ENCODE measurements around the gene PTPN1. TPM values are rescaled to one million over a fixed set of nuclear protein-coding genes. Genes with fewer than 3 reads are reported as not detected.

Gene PTPN1
- total RNA-seq, 1 donor from 2014 or later, result 8.4 TPM

DNA sequence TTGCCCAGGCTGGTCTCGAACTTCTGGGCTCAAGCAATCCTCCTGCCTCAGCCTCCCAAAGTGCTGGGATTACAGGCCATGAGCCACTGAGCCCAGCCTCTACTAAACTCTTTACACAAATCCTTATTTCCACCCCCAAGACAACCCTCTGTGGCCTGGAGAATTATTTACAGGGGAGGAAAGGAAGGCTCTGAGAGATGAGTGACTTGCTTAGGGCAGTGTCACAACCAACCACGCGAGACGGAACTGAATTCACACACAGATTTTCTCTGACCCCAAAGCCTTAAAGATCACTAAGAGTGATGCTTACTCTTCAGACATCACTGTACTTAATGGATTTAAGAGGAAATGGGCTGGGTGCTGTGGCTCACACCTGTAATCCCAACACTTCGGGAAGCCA, 95.0 kb downstream of the PTPN1 start:
- no peaks in the 10 kb centered on the region for H3K9me3 ChIP-seq (ENCODE audit: control insufficient read depth in 3 of 3, low read length in 3 of 3)
- H3K27me3 ChIP-seq (ENCODE audit: control insufficient read depth in 3 of 3, insufficient read depth in 3 of 3, low read length in 3 of 3), result peaks cover 6 to 25% (median 10%) of the 10 kb centered on the region in 3 donors
- H3K9ac ChIP-seq (ENCODE audit: low read depth in 1 of 3, low read length in 3 of 3), result no peak overlapping the region
- no peak overlapping the region for H3K4me3 ChIP-seq (ENCODE audit: low read length in 3 of 3)
- peaks cover 0 to 2% (median 0%) of the 10 kb centered on the region in 3 donors for H3K36me3 ChIP-seq (ENCODE audit: control insufficient read depth in 3 of 3, insufficient read depth in 3 of 3, low read length in 3 of 3)
- H3K27ac ChIP-seq (ENCODE audit: low read depth, low read length), result no peak overlapping the region
- no peaks in the 10 kb centered on the region for H3K4me1 ChIP-seq (ENCODE audit: control insufficient read depth in 3 of 3, insufficient read depth in 3 of 3, low read length in 3 of 3)

DNA sequence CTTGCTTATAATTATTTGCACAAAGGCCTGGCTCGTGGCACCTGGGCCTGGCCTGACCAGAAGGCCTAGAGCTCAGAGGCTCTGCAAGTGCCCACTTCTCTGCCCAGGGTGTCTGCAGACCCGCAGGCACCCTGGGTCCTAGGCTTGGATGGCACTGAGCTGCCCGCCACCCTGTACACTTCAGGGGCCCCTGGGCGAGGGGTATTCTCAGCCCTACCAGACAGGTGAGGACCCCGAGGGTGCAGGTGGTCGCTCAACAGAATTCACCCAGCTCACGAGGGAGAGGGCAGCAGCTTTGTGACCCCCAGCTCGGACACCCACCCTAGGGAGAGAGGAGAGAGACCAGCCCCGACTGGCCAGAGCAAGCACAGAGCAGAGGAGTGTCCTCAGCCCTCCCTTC, 97.3 kb downstream of the PTPN1 start:
- H3K9ac ChIP-seq (ENCODE audit: low read depth in 1 of 3, low read length in 3 of 3), result no peak overlapping the region
- H3K4me3 ChIP-seq (ENCODE audit: low read length in 3 of 3), result no peak overlapping the region
- peaks cover 0 to 2% (median 0%) of the 10 kb centered on the region in 3 donors for H3K36me3 ChIP-seq (ENCODE audit: control insufficient read depth in 3 of 3, insufficient read depth in 3 of 3, low read length in 3 of 3)
- H3K9me3 ChIP-seq (ENCODE audit: control insufficient read depth in 3 of 3, low read length in 3 of 3), result no peaks in the 10 kb centered on the region
- H3K27me3 ChIP-seq (ENCODE audit: control insufficient read depth in 3 of 3, insufficient read depth in 3 of 3, low read length in 3 of 3), result peaks cover 0 to 9% (median 3%) of the 10 kb centered on the region in 3 donors
- H3K4me1 ChIP-seq (ENCODE audit: control insufficient read depth in 3 of 3, insufficient read depth in 3 of 3, low read length in 3 of 3), result peaks cover 0 to 4% (median 0%) of the 10 kb centered on the region in 3 donors
- no peak overlapping the region for H3K27ac ChIP-seq (ENCODE audit: low read depth, low read length)

DNA sequence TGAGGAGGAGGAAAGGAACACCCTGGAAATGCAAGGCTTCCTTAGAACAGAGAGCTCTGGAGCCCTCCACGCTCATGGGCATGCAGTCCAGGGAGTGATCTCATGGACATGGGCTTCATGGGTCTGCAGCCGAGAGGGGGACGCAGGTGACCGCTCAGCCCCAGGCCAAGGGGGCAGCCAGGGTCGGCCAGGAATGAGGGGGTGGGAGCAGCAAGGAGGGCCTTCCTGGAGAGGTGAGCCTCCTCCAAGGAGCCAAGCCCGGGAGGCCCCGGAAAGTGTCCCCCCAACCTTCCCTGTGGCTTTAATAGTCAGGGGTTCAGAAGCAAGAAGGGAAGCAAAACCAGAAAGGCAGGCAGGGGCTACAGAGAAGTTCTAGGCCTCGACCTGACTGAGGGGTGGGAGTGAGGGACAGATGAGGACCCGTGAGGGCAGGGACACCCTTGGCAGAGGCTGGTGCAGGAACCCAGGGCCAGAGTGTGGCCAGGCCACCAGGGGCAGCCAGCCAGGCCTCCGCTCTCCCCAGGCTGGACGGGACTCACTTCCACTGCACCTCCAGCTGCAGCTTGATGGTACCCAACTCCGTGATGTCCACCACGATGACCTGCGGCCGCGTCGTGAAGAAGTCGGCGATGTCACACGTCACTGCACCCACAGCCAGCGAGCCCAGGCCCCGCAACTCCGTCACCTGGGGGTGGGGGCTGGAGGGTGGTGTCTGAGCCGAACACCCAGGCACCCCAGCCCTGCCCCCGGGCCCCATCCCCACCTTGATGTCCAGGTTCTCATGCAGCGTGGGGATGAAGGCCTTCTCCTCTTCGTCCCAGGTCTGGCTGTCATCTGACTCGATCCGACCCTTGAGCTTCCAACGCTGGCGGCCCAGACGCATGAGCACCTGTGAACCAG, 97.9 kb downstream of the PTPN1 start:
- Histone ChIP-seq H3K4me3 (ENCODE audit: low read length in 3 of 3) (no peak overlapping the region), H3K4me1 (ENCODE audit: control insufficient read depth in 3 of 3, insufficient read depth in 3 of 3, low read length in 3 of 3) (peaks cover 0 to 4% (median 0%) of the 10 kb centered on the region in 3 donors), H3K9me3 (ENCODE audit: control insufficient read depth in 3 of 3, low read length in 3 of 3) (no peaks in the 10 kb centered on the region), H3K36me3 (ENCODE audit: control insufficient read depth in 3 of 3, insufficient read depth in 3 of 3, low read length in 3 of 3) (peaks cover 0 to 2% (median 0%) of the 10 kb centered on the region in 3 donors), H3K27ac (ENCODE audit: low read depth, low read length) (no peak overlapping the region), H3K27me3 (ENCODE audit: control insufficient read depth in 3 of 3, insufficient read depth in 3 of 3, low read length in 3 of 3) (peaks cover 0 to 5% (median 0%) of the 10 kb centered on the region in 3 donors), H3K9ac (ENCODE audit: low read depth in 1 of 3, low read length in 3 of 3) (no peak overlapping the region)

DNA sequence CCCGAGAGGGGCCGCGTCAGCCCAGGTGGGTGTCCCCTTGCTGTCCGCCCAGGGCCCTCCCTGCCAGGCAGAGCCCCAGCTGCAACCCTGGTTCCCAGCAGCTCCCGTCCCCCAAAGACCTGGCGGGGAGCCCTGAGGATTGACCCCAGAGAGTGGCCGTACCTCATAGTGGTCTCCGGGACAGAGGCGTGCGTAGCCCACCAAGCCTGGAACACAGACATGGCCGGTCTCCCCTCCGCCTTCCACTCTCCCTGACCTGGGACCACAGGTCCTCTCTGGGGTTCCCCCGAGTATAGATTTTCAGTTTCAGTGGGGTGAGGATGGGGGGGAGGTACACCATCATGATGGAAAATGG, 98.5 kb downstream of the PTPN1 start:
- Histone ChIP-seq H3K9ac (ENCODE audit: low read depth in 1 of 3, low read length in 3 of 3) (no peak overlapping the region), H3K36me3 (ENCODE audit: control insufficient read depth in 3 of 3, insufficient read depth in 3 of 3, low read length in 3 of 3) (peaks cover 0 to 2% (median 0%) of the 10 kb centered on the region in 3 donors), H3K4me1 (ENCODE audit: control insufficient read depth in 3 of 3, insufficient read depth in 3 of 3, low read length in 3 of 3) (peaks cover 0 to 4% (median 0%) of the 10 kb centered on the region in 3 donors), H3K9me3 (ENCODE audit: control insufficient read depth in 3 of 3, low read length in 3 of 3) (no peaks in the 10 kb centered on the region), H3K27ac (ENCODE audit: low read depth, low read length) (no peak overlapping the region), H3K4me3 (ENCODE audit: low read length in 3 of 3) (no peak overlapping the region), H3K27me3 (ENCODE audit: control insufficient read depth in 3 of 3, insufficient read depth in 3 of 3, low read length in 3 of 3) (no peaks in the 10 kb centered on the region)

DNA sequence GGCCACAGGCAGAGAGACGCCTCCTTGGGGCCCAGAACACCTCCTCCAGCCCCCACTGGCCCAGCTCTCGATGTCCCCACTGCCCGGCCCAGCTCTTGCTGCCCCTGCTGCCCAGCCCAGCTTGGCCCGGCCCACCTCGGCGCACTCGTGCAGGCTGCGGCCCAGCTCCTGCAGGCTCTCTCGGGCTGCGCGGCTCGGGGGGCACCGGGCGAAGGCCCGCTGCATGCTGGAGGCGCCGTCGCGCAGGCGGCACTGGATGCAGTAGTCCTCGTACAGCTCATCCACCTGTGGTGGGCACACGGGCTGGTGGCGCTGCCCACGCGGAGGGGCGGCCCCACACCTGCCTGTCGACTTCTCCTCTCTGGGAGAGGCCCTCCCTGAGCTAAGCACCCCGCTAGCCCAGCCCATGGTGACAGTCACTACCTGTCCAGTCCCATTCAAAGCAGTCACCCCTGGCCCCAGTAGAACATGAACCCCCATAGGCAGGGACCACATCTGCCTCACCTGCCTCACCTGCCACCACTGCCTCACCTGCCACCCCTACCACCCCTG, 99.3 kb downstream of the PTPN1 start:
- Histone ChIP-seq H3K4me1 (ENCODE audit: control insufficient read depth in 3 of 3, insufficient read depth in 3 of 3, low read length in 3 of 3) (peaks cover 0 to 4% (median 0%) of the 10 kb centered on the region in 3 donors), H3K27ac (ENCODE audit: low read depth, low read length) (no peak overlapping the region), H3K27me3 (ENCODE audit: control insufficient read depth in 3 of 3, insufficient read depth in 3 of 3, low read length in 3 of 3) (no peaks in the 10 kb centered on the region), H3K4me3 (ENCODE audit: low read length in 3 of 3) (no peak overlapping the region), H3K9me3 (ENCODE audit: control insufficient read depth in 3 of 3, low read length in 3 of 3) (no peaks in the 10 kb centered on the region), H3K9ac (ENCODE audit: low read depth in 1 of 3, low read length in 3 of 3) (no peak overlapping the region), H3K36me3 (ENCODE audit: control insufficient read depth in 3 of 3, insufficient read depth in 3 of 3, low read length in 3 of 3) (no peaks in the 10 kb centered on the region)

DNA sequence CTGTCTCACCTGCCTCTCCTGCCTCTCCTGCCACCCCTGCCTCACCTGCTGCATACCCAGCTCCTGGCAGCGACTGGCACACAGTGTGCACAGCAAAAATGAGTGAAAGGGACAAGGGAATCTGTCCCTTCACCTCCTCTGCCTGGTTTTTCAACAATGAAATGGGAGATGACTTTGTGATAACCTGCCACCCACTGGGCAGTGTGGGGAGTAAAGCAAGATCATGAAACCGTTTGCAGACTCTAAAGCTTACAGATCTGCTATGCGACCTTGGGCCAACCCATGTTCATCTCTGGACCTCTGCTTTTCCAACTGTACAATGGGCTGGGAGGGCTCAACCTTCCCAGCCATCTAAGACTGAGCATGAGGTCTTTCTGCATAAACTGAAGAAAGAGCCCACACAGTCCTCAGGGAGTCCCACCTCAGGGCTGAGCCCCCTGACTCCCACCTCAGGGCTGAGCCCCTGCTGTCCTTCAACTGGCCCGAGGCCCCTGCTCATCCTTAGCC, 100.1 kb downstream of the PTPN1 start:
- no peak overlapping the region for H3K27ac ChIP-seq (ENCODE audit: low read depth, low read length)
- H3K27me3 ChIP-seq (ENCODE audit: control insufficient read depth in 3 of 3, insufficient read depth in 3 of 3, low read length in 3 of 3), result no peaks in the 10 kb centered on the region
- H3K9ac ChIP-seq (ENCODE audit: low read depth in 1 of 3, low read length in 3 of 3), result no peak overlapping the region
- H3K36me3 ChIP-seq (ENCODE audit: control insufficient read depth in 3 of 3, insufficient read depth in 3 of 3, low read length in 3 of 3), result no peaks in the 10 kb centered on the region
- peaks cover 0 to 4% (median 0%) of the 10 kb centered on the region in 3 donors for H3K4me1 ChIP-seq (ENCODE audit: control insufficient read depth in 3 of 3, insufficient read depth in 3 of 3, low read length in 3 of 3)
- no peak overlapping the region for H3K4me3 ChIP-seq (ENCODE audit: low read length in 3 of 3)
- no peaks in the 10 kb centered on the region for H3K9me3 ChIP-seq (ENCODE audit: control insufficient read depth in 3 of 3, low read length in 3 of 3)

DNA sequence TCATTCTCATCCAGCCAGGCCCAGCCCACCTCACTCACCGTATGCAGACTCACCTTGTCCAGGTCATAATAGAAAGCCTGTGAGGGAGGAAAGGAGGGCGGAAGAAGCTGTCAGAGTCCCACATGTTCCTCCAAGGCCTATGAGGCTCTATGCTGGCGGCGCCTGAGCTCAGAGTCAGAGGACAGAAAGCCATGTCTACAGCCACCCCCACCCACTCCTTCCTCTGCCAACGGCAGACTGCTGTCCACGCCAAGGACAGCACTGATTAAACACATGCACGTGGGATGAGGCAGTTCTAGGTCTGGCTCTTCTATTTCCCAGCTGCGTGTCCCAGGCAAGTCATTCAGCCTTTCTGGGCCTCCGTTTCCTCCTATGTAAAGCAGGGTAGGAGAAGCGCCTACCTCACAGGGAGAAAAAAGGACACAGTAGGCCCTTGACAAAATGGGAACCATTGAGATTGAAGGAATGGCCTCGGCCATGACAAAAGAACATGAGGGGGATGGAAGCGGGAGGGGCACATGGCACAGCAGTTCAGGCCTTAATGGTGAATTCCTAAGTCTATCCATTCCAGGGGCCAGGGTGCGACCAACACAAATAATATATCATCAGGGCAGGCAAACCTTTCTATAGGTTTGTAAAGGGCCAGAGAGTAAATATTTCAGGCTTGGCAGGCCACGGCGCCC, 101.1 kb downstream of the PTPN1 start:
- H3K36me3 ChIP-seq (ENCODE audit: control insufficient read depth in 3 of 3, insufficient read depth in 3 of 3, low read length in 3 of 3), result no peaks in the 10 kb centered on the region
- H3K4me3 ChIP-seq (ENCODE audit: low read length in 3 of 3), result no peak overlapping the region
- H3K27me3 ChIP-seq (ENCODE audit: control insufficient read depth in 3 of 3, insufficient read depth in 3 of 3, low read length in 3 of 3), result no peaks in the 10 kb centered on the region
- no peak overlapping the region for H3K27ac ChIP-seq (ENCODE audit: low read depth, low read length)
- peaks cover 0 to 4% (median 0%) of the 10 kb centered on the region in 3 donors for H3K4me1 ChIP-seq (ENCODE audit: control insufficient read depth in 3 of 3, insufficient read depth in 3 of 3, low read length in 3 of 3)
- H3K9me3 ChIP-seq (ENCODE audit: control insufficient read depth in 3 of 3, low read length in 3 of 3), result no peaks in the 10 kb centered on the region
- no peak overlapping the region for H3K9ac ChIP-seq (ENCODE audit: low read depth in 1 of 3, low read length in 3 of 3)

DNA sequence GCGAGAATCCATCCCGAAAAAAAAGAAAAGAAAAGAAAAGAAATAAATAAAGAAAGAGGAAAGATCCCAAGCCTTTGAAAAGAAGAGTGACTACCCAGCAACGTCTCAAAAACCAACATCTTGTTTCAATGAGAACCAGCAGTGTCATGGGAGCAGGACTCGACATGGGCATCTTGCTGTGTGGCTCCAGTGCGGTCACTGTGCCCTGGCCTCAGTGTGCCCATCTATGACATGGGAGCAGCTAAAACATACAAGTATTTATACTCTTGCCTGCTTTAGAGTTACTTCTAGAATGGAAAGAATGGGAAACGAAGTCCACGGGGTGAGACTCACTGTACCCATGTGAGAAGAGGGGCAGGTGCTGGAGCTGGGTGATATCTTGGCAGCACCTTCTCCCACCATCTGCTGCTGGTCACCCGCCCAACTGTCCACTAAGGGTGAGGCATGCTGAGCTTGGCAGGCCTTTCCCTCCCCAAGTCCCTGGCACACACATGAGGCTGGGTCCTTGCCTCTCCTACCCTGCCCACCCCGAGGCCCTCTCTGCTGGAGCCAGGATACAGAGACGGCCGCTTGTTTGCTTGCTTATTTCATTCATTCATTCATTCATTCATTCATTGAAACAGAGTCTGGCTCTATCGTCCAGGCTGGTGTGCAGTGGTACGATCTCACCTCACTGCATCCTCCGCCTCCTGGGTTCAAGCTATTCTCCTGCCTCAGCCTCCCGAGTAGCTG, 103.4 kb downstream of the PTPN1 start:
- Histone ChIP-seq H3K9ac (ENCODE audit: low read depth in 1 of 3, low read length in 3 of 3) (no peak overlapping the region), H3K4me1 (ENCODE audit: control insufficient read depth in 3 of 3, insufficient read depth in 3 of 3, low read length in 3 of 3) (peaks cover 0 to 4% (median 0%) of the 10 kb centered on the region in 3 donors), H3K36me3 (ENCODE audit: control insufficient read depth in 3 of 3, insufficient read depth in 3 of 3, low read length in 3 of 3) (no peaks in the 10 kb centered on the region), H3K9me3 (ENCODE audit: control insufficient read depth in 3 of 3, low read length in 3 of 3) (no peaks in the 10 kb centered on the region), H3K27me3 (ENCODE audit: control insufficient read depth in 3 of 3, insufficient read depth in 3 of 3, low read length in 3 of 3) (no peaks in the 10 kb centered on the region), H3K27ac (ENCODE audit: low read depth, low read length) (no peak overlapping the region), H3K4me3 (ENCODE audit: low read length in 3 of 3) (no peak overlapping the region)

DNA sequence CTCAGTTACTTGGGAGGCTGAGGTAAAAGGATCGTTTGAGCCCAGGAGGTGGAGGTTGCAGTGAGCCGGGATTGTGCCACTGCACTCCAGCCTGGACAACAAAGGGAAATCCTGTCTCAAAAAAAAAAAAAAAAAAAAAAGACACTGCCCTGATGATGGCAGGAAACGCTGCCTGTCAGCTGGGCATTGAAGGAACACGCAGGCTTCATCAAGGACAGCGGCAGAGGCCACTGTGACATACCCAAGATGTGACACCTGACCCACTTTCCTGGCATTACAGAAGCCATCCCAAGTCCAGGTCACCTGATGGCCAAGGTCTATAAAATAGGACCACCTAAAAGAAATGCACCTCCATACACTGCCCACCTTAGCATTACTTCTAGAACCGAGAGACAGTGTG, 105.2 kb downstream of the PTPN1 start:
- H3K36me3 ChIP-seq (ENCODE audit: control insufficient read depth in 3 of 3, insufficient read depth in 3 of 3, low read length in 3 of 3), result no peaks in the 10 kb centered on the region
- no peaks in the 10 kb centered on the region for H3K27me3 ChIP-seq (ENCODE audit: control insufficient read depth in 3 of 3, insufficient read depth in 3 of 3, low read length in 3 of 3)
- H3K27ac ChIP-seq (ENCODE audit: low read depth, low read length), result no peak overlapping the region
- no peak overlapping the region for H3K4me3 ChIP-seq (ENCODE audit: low read length in 3 of 3)
- no peaks in the 10 kb centered on the region for H3K9me3 ChIP-seq (ENCODE audit: control insufficient read depth in 3 of 3, low read length in 3 of 3)
- no peak overlapping the region for H3K9ac ChIP-seq (ENCODE audit: low read depth in 1 of 3, low read length in 3 of 3)
- peaks cover 0 to 4% (median 0%) of the 10 kb centered on the region in 3 donors for H3K4me1 ChIP-seq (ENCODE audit: control insufficient read depth in 3 of 3, insufficient read depth in 3 of 3, low read length in 3 of 3)

Data from skeletal muscle tissue (tissue), 4 donors.